Activated gamma-delta T cell treated with anti-CD3 and anti-CD28 coated beads, Interleukin-2, amount 50 U/mL, for 16 hours (primary cell): ENCODE data around the gene DPYSL4.

Source experiments
- DNase-seq: peaks from one replicate; pipeline ENCODE4 v3.0.0-alpha.2; 2020; ENCODE audit warnings: low read depth

DPYSL4 gene

GRCh38 chr10:132163826-132164515 lies 22.8 kb upstream of the DPYSL4 start:
- DNase-seq, result no peak

DNA sequence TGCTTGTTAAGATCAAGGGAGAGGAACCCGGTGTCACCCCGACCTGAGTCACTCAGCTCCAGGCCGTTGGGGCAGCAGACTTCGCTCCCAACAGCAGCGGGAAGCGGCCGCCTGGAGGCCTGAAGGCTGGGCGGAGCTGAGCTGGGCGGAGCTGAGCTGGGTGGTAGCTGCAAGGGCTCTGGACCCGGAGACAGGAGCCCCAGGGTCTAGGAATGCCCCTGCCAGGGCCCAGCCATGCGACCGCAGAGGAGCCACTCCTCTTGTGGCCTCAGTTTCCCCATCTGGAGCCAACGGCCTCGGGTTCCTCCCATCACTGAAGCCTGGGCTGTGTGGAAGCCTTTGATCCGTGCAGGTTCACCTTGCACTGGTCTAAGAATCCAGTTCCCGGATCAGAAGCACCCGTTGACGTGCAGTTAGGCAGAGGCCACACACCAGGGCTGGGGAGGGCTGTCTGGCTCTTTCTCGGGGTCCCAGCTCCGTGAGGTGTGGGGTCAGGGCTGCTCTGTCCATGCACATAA lies 21.9 kb upstream of the DPYSL4 start:
- no peak for DNase-seq

DNA sequence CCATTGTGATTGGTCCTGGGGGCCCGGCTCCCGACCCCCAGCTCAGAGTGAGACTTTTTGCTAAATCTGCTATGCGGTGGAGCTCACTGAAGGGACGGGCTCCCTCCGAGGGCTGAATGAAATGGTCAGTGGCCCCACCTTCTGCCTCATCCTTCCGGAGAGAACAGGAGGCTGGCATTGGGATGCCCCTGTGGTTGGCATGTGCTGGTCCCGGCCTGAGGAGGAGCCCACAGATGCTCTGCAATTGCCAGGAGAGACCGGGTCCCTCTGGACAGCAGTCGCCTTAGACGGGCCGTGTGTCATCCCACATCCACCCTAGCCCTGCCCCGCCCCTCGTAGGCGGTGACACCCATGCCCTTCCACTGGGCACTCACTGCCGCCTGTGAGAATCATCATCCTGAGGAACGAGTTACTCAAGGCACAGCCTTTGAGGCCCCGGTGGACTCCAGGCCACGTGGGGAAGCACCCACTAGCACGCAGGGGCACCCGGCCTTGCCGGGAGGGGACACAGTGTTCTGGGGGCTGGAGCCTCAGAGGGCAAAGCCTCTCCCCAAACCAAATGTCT lies 21.2 kb upstream of the DPYSL4 start:
- DNase-seq, result no peak

DNA sequence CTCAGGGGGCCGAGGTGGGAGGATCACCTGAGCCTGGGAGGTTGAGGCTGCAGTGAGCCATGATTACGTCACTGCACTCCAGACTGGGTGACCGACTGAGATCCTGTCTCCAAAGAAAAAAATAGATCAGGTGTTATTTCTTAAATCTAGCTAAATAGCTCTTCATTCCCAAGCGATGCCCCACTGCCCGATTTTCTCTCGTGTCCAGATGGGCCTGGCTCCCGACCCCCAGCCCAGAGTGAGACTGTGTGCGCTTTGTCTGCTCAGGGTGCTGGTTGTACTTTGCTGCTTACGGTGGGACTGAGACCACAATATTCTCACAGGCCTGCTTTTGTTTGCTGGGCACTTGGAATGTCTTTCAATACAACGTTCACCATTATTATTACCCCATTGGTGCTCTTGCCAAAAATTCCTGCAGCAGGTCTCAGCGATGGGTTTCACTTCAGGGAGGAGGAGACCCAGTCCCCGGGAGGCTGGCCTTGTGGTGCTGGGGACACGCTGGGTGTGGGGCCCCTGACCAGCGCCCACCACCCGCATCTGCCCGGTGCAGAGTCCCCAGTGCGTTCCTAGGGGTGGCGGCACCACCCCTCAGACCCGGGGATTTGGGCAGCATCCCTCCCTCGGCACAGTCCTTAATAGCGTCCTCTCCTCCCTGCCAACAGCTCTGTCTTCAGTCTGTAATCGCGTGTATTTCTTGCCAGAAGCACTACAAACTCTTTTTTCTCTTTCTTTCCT lies 20.4 kb upstream of the DPYSL4 start:
- DNase-seq, result no peak

- no peak for DNase-seq
Observed at GRCh38 chr10:132167041-132167674, 19.6 kb upstream of the DPYSL4 start.

DNA sequence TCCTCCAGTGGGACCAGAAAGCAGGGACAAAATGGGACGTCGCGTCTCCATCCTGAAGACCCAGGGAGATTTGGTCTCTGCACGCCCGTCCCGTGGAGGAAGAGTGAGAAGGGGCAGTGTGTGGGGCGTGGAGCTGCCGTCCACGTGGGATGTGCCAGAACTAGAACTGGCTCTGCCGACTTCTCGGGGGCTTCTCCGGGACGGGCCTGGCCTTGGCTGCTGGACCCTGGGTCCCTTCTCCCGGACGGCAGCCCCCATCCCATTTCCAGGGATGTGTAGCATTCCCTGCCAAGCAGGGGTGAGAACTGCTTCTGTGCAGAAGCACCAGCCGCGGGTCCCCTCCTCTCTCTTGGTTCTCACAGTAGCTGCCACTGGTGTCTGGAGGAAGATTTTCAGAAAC lies 18.8 kb upstream of the DPYSL4 start:
- DNase-seq, result no peak

GRCh38 chr10:132168571-132169030 lies 18.1 kb upstream of the DPYSL4 start:
- DNase-seq, result no peak

DNA sequence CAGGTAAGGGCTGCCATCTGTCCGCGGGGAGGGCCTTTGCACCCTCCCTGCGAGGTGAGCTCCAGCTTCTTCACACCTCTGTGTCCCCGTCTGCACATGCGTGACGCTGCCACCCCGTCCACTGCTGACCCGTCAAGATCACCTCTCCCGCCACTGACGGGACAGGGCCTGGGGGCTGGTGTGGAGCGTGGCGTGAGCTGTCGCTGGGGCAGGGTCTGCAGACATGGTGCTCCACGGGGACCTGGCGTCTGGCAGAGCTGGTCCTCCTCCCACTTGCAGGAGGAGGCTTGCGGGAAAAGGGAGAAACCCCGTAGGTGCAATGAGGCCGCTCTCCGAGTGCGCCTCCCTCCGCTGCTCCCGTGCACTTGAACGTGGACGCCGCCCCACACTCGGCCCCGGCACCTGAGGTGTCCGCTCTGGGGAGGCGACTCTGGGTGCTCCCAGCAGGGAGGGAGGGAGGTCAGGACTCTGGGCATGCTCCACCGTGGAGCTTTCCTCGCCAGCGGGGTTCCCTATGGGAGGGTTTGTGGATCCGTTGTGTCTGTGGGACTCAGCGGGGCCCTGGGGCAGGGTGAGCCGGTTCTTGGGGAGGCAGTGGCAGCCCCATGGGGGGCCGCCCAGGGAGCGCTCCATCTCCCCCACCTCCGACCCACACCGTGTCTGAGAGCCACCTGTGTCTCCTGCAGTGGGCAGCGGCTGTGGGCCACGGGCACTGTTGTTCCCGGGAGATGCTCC lies 17.6 kb upstream of the DPYSL4 start:
- DNase-seq, result no peak

- DNase-seq, result no peak
Observed at GRCh38 chr10:132169766-132170560, 16.8 kb upstream of the DPYSL4 start.

DNA sequence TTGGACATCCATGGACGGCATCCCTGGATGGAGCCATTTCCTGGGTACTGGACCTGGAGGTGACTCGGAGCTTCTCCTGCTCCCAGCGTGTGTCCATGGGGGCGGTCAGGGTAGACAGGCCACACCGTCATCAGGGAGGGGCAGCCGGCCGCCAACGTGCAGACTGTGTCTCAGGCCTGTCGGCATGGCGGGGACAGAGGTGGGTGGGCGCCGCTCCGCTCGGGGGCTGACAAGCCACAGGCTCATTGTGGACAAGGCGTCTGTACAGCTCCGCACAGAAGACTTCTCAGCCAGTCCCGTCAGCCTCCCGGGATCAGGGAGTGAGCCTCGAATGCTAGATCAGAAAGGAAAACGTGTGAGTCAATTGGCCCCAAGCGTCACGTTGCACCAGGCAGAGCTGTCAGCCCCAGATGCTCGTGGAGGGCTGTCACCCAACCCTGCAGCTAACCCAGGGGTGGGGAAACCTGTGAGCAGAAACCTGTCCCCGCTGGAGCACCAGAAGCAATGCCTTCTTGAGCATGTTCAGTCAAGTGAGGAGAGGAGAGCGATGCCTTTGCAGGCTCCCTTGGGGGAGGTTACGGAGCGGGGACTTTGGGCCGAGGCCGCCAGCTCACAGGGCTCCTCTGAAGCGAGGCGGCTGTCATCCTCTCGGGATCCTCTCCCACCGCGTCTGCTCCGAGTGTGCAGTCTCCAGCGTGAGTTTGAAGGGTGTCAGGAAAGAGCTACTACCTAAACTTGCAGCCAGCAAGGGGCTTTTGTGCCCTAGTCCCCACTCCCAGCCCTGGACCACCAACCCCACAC lies 16.0 kb upstream of the DPYSL4 start:
- no peak for DNase-seq

DNA sequence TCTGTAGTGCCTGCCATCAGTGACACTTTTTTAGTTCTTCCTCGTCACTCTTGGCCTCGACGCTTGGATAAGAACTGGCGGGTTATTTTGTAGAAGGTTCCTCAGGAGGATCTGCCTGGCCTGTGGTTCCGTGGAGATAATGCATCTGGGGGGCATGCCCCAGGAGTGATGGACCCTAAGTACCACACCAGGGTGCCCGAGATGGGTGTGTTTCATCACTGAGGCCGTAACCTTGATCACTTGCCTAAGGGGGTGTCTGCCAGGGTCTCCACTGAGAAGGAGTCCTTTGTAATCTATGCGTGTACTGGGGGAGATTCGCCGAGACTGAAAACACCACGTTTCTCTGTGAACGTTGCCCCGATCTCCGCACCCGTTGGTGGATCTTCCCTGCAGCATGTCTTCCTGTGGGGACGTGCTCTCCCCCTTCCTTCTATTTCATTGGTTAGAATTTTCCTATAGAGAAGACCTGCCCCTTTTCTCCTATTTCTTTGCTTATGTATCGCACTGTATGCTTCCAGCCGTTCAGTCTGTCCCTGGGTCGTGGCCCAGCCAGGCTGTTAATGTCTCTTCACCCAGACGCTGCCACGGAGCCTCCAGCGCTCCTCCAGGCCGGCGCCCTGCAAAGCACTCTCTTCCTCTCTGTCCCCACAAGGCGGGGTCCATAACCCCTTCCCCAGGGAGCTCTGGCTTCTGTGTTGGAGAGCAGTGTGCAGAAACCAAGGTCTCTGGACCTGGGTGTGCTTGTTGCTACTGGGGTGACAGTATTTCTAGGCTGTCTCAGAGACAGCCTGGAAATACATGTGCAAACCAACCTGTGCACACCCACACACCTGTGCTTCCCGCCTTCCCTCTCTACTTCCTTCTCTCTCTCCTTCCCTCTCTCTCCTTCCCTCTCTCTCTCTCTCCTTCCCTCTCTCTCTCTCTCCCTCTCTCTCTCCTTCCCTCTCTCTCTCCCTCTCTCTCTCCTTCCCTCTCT lies 14.4 kb upstream of the DPYSL4 start:
- DNase-seq, result no peak

DNA sequence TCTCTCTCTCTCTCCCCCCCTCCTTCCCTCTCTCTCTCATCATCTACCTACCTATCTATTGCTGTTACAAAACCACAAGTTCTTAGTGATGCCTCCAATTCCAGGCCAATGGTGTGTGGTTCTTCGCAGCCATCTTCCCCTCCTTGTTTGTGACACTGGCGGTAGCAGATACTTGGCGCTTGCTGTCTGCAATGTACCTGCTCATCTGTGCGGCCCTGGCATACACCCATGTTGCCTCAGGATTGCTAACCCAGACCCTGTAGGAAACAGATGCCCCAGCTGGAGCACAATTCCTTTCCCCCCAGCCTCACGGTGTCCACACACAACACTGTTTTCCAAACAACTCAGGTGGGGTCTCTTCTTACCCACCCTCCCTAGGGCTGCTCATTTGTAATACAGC lies 13.6 kb upstream of the DPYSL4 start:
- no peak for DNase-seq

DNA sequence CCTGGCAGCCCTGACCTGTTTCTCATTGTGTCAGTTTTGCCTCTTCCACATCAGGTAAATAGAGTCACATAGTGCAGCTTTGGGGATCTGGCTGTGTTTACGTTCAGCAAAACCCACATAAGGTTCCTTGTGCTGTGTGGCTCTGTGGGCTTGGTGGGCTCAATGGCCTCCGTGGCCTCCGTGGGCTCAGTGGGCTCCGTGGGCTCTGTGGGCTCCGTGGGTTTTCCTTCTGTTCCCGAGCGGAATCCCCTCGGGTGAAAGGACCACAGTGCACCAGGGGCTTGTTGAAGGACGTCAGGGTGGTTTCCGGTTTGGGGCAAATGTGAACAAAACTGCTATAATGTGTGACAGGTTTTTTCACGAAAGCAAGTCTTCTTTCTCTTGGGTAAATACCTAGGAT lies 12.5 kb upstream of the DPYSL4 start:
- DNase-seq, result no peak

- no peak for DNase-seq
Observed at GRCh38 chr10:132175408-132175807, 11.3 kb upstream of the DPYSL4 start.

DNA sequence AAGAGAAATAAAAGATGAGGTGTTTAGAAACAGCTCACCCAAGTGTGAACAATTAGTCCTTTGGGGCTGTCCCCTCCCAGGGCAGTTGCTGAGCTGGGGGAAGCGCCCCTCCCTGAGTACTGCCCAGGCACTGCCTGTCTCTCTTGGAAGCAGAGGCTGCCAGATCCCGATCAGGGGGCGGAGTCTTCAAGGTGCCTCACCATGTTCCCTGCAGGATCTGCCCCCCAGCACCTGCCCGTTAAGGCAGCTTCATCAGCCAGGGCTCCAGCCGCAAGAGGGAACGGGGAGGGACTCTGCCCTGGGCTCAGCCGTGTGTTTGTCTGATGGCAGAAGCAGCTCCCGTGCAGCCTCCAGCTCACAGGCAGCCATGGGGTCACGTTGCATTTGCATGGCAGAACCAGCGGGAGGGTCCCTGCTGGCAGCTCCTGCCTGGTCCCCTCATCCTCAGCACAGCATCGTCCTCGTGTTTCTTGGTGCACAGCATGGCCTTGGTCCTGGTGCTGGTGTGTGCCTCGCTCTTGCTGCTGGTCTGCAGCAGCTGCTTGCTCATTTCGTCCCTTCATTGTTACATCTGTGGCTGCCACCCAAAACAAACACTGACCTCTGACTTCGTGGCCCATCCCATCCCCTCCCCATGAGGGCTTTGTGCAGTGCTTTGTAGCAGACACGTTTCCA lies 10.7 kb upstream of the DPYSL4 start:
- no peak for DNase-seq

- no peak for DNase-seq
Observed at GRCh38 chr10:132176623-132177500, 9.9 kb upstream of the DPYSL4 start.

- DNase-seq, result no peak
Observed at GRCh38 chr10:132178046-132178445, 8.7 kb upstream of the DPYSL4 start.
